ENCODE data around the gene RXRG. TPM values are rescaled to one million over a fixed set of nuclear protein-coding genes. Genes with fewer than 3 reads are reported as not detected.

RXRG gene
- total RNA-seq, 1 experiment from 2014 or later = not detected

DNA sequence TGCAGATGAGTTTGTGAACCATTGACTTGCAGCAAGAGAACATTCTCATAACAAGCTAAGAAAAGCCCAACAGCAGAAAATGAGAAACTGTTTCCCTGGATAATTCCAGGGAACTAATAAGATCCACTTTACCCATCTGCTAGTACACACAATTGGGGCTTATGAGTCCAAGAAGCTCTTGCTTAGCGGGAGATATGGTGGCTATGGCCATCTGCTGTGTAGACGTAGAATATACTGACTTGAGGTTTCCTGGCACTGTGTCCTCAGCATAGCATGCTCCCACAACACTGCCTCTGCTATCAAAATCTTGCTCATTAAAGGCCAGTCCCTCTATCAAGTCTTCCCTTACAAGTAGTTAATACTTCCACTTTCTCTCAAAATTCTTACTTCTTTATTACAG, 6.8 kb upstream of the RXRG start:
- H3K18ac ChIP-seq (ENCODE audit: insufficient read length, low read depth, low read length) = no peak overlapping the region
- no peak overlapping the region for H2BK15ac ChIP-seq (ENCODE audit: low read depth, low read length)
- H3K23me2 ChIP-seq (ENCODE audit: insufficient read length, low read depth, low read length, poor library complexity, severe bottlenecking) = no peaks in the 10 kb centered on the region
- Mint-ChIP-seq H3K9me3 (no peaks in the 10 kb centered on the region), H3K36me3 (ENCODE audit: insufficient read depth in 1 of 3, low read depth in 3 of 3) (no peaks in the 10 kb centered on the region), H3K4me3 (no peak overlapping the region), H3K4me1 (peaks cover 0 to 4% of the 10 kb centered on the region in 2 experiments; a peak in 1 of 4 replicates), H3K27me3 (ENCODE audit: low read depth) (peaks cover 34% of the 10 kb centered on the region), H3K27ac (no peak overlapping the region)
- H4K20me1 ChIP-seq (ENCODE audit: control insufficient read depth, insufficient read depth, insufficient read length) = no peaks in the 10 kb centered on the region
- H3K27ac ChIP-seq (ENCODE audit: insufficient read length, low read depth, low read length) = no peak overlapping the region
- H3K4me1 ChIP-seq (ENCODE audit: insufficient read depth, low read length) = no peaks in the 10 kb centered on the region
- TF ChIP-seq, protein P1, sequence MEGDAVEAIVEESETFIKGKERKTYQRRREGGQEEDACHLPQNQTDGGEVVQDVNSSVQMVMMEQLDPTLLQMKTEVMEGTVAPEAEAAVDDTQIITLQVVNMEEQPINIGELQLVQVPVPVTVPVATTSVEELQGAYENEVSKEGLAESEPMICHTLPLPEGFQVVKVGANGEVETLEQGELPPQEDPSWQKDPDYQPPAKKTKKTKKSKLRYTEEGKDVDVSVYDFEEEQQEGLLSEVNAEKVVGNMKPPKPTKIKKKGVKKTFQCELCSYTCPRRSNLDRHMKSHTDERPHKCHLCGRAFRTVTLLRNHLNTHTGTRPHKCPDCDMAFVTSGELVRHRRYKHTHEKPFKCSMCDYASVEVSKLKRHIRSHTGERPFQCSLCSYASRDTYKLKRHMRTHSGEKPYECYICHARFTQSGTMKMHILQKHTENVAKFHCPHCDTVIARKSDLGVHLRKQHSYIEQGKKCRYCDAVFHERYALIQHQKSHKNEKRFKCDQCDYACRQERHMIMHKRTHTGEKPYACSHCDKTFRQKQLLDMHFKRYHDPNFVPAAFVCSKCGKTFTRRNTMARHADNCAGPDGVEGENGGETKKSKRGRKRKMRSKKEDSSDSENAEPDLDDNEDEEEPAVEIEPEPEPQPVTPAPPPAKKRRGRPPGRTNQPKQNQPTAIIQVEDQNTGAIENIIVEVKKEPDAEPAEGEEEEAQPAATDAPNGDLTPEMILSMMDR (conservative IDR thresholded peaks at IDR 0.05) = no peak
- H3K4ac ChIP-seq (ENCODE audit: low read depth, low read length) = no peak overlapping the region
- H3K27me3 ChIP-seq (ENCODE audit: insufficient read depth, low read length) = peaks cover 9% of the 10 kb centered on the region; the same call in 1 of the 2 replicates
- no peak overlapping the region for H2AK5ac ChIP-seq (ENCODE audit: insufficient read length, low read length)
- no peak overlapping the region for H3K14ac ChIP-seq (ENCODE audit: insufficient read depth, low read length)
- H3K9me3 ChIP-seq (ENCODE audit: control insufficient read depth, low read depth, low read length) = no peaks in the 10 kb centered on the region
- no peak overlapping the region for H4K91ac ChIP-seq (ENCODE audit: insufficient read length, low read depth, low read length)
- no peak overlapping the region for H3K4me2 ChIP-seq (ENCODE audit: insufficient read depth, insufficient read length, low read length)
- H3K23ac ChIP-seq (ENCODE audit: insufficient read length, low read depth, low read length) = no peak overlapping the region
- no peaks in the 10 kb centered on the region for H3K79me1 ChIP-seq (ENCODE audit: insufficient read depth, low read depth, low read length, poor library complexity, severe bottlenecking)
- H3K56ac ChIP-seq (ENCODE audit: insufficient read length, low read depth, low read length) = no peak overlapping the region
- H3K79me2 ChIP-seq (ENCODE audit: insufficient read depth, low read length) = no peaks in the 10 kb centered on the region
- H4K5ac ChIP-seq (ENCODE audit: insufficient read length, low read depth, low read length) = no peak overlapping the region
- WGBS (ENCODE audit: extremely low coverage, insufficient read length, low lambda C conversion rate) = no CpG with 5 or more reads among the region's 2 CpGs
- H3T11ph ChIP-seq (ENCODE audit: low read length) = no peak overlapping the region
- no peak overlapping the region for H2BK20ac ChIP-seq (ENCODE audit: low read depth, low read length, poor library complexity, severe bottlenecking)
- no peak overlapping the region for H4K8ac ChIP-seq (replicated peaks; ENCODE audit: insufficient read length, low read depth, low read length)
- no peak overlapping the region for H2BK120ac ChIP-seq (ENCODE audit: low read depth, low read length, poor library complexity, severe bottlenecking)
- no peak overlapping the region for H2BK12ac ChIP-seq (ENCODE audit: insufficient read length, low read depth, low read length)
- H2BK5ac ChIP-seq (ENCODE audit: insufficient read length, low read length) = no peak overlapping the region
- no peak for DNase-seq
- no peak overlapping the region for H2AFZ ChIP-seq (ENCODE audit: low read length)
- H3K9ac ChIP-seq (ENCODE audit: extremely low read depth, insufficient read length, low read length) = no peak overlapping the region

Measured in H9 (cell line).